GM18507 (cell line): Measurements from ENCODE around the gene ARRDC1.
"Not testable (repeated sequence)": the region's sequence is repeated elsewhere in the genome, so short reads cannot be mapped to it uniquely, and the experiment has no call there.

Experiments used
- DNase-seq: peaks from one replicate; pipeline ENCODE4 v3.0.0; 2011; ENCODE audit warnings: low read depth; ENCODE audit not compliant: insufficient read length; ENCODE audit errors: extremely low spot score
- FAIRE-seq: peaks from 2 replicates; lab custom pipeline; 2011; peaks lifted over from hg19 to GRCh38; lab: Jason Lieb, UNC

ARRDC1 gene

DNA sequence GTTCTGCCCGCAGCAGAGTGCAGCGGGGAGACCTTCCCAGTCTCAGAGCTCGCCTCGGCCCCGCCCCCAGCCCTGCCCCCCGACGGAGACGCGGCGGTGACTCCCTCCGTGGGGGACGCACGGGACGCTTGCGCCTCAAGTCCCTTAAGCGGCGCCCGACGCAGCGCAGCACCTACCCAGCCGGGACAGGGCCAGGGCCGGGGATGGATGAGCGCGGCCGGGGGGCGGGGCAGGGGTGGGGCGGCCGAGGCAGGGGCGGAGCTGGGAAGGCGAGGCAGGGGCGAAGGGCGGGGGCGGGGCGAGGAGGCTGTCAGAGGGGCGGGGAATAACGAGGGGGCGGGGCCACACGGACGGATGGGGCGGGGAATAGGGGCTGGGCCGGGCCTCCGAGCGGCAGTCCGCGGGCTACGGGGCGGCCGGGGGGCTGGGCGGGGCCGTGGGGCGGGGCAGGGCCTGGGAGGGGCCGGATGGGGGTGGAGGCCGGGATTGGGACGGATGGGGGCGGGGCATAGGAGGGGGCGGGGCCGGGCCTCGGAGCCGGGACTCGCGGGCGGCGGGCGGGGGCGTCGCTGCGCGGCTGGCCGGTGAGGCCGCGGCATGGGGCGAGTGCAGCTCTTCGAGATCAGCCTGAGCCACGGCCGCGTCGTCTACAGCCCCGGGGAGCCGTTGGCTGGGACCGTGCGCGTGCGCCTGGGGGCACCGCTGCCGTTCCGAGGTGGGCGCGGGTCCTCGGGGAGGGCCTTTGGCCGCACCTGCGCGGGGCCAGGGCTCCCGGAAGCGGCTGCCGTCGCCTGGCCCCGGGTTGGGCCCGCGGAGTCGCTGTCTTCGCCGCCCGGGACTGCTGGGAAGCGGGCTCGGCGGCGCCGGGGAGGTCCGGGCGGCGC, at the start of gene ARRDC1:
Gene ARRDC1 (plus strand): TSS at position 566 of the 884 bp plus-strand sequence. CDS start 32 bp downstream, at position 598.
- DNase-seq: peak; percentile 91

GRCh38 chr9:137556069-137556838, 49.2 kb upstream of the ARRDC1 start:
- FAIRE-seq (no peak), DNase-seq (no peak)

More for the DNA sequence above, at the start of gene ARRDC1:
- FAIRE-seq: peak; percentile 93

DNA sequence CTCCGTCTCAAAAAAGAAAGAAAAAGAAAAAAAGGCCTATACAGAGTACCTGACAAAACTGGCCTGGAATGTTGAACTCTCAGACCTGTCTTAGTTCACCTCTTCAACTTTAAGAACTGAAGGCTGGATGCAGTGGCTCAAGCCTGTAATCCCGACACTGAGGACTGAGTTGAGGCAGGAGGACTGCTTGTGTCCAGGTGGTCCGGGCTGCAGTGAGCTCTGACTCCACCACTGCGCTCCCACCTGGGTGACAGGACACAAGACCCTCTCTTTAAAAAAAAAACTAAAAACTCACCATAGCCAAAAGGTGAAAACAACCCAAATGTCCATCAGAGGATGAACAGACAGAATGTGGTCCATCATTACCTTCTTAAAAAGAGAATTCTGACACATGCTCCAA, 47.4 kb upstream of the ARRDC1 start:
- no peak for FAIRE-seq

DNA sequence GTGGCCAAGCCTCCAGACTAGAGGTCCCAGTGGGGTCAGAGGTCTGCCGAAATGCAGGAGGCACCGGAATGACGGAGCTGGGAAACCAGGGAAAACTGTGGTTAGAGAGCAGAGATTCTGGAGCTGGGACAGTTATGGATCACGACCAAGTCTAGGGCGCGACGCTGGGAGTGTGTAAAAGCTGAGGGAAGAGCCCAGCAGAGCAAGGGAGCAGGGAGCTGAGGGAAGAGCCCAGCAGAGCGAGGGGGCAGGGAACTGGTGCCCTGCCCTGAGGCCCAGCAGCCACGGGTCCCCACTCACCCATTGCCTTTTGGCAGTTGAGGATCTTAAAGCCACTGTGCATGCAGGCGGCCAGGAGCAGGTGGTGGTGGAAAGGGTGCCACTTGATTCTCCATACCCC, 41.4 kb upstream of the ARRDC1 start:
- DNase-seq (no peak), FAIRE-seq (no peak)

More for the DNA sequence above, 47.4 kb upstream of the ARRDC1 start:
- DNase-seq: no peak

GRCh38 chr9:137564817-137565411, 40.6 kb upstream of the ARRDC1 start:
- FAIRE-seq (no peak), DNase-seq (no peak)

DNA sequence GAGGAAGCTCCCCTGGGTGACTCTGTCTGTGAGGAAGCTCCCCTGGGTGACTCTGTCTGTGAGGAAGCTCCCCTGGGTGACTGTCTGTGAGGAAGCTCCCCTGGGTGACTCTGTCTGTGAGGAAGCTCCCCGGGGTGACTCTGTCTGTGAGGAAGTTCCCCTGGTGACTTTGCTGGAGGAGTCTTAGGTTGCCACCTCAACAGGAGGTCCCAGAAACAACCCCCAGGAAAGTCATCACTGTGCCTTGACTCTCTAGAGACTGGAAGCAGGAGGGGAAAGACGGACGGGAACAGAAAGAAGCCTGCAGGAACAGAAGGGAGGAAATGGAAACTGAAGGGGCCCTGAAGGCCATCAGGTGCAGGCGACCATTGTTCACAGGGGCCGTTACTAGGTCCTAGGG, 37.0 kb upstream of the ARRDC1 start:
- FAIRE-seq, DNase-seq: not testable (repeated sequence)

- DNase-seq: no peak
- FAIRE-seq: no peak
These were observed 35.8 kb upstream of the ARRDC1 start for GRCh38 chr9:137569609-137570203.

DNA sequence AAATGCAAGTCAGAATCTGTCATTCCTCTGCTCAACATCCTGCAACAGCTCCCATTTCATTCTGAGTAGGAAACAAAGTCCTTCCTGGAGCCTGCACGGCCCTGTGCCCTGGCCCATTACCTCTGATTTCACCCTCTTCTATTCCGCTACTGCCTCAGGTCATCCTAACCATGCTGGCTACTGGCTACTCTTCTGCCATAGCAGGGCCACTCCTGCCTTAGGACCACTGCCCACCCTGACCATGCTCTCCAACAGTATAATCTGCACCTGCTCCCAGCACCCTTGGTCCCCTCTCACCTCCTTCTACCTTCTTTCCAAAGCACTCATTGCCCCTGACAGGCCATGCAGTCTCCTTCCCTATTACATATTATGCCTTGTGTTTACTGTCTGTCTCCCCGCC, 34.9 kb upstream of the ARRDC1 start:
- no peak for FAIRE-seq

DNA sequence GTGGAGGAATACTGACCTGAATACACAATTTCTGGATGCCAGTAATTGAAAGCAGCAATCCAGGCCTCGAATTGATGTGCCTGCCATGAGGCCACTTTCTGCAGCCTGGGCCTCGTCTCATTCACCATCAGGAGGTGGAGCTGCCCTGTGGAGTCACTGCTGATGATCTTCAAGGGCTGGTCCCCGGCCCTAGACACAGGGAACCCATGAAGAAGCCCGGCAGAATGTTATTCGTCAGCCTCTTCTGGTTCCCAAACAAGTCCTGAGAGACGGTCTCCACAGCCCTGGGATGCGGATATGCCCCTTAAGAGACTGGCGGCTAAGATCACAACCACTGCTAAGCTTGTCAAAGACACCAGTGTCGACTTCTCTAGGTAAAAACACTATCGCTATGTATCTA, 31.3 kb upstream of the ARRDC1 start:
- DNase-seq (no peak), FAIRE-seq (no peak)

More for the DNA sequence above, 34.9 kb upstream of the ARRDC1 start:
- DNase-seq: no peak

DNA sequence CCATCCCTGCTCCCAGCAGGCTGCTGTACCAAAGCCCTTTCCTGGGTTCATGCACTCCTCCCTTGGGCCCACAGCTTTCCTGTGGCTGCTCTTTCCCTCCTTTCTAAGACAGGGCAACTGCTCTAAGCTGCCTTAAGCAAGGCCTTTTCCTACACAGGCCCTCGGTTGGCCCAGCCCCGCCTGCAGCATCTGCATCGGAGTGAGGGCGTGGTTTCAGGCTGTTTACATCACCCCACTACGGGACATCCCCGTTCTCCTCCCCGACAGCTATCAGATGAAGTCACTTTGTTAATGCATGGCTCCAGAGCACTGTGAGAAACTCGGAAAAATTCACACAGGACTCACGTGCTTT, 30.1 kb upstream of the ARRDC1 start:
- DNase-seq (no peak), FAIRE-seq (no peak)

DNA sequence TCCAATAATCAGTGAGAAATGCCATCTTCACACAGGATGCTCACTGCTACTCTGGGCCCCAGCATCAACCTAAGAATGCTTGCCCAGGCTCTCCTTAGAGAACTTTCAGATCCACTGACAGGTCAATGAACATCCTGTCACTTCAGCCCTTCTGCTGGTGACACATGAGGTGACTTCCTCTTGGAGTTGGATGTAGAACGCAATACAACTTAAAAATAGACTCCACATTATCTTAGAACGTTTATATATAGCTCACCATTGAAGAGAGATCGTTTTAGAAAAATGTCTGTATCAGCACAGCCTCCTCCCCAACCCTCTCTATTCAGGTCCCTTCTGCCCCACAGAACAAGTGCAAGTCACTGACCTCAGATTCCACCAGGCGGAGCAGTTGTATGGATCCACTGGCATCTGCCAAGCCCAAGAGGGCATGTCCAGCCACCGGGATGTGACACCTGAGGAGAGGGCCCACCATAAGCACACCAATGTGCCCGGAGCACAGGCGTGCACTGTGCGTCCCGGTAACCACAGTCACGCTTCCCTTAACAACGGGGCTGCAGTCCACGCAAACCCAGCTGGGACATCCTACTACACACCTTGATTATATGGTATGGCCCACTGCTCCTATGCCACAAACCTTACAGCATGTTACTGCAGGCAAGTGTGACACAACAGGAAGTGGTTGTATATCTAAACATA, 29.6 kb upstream of the ARRDC1 start:
- DNase-seq: no peak
- FAIRE-seq: no peak

DNA sequence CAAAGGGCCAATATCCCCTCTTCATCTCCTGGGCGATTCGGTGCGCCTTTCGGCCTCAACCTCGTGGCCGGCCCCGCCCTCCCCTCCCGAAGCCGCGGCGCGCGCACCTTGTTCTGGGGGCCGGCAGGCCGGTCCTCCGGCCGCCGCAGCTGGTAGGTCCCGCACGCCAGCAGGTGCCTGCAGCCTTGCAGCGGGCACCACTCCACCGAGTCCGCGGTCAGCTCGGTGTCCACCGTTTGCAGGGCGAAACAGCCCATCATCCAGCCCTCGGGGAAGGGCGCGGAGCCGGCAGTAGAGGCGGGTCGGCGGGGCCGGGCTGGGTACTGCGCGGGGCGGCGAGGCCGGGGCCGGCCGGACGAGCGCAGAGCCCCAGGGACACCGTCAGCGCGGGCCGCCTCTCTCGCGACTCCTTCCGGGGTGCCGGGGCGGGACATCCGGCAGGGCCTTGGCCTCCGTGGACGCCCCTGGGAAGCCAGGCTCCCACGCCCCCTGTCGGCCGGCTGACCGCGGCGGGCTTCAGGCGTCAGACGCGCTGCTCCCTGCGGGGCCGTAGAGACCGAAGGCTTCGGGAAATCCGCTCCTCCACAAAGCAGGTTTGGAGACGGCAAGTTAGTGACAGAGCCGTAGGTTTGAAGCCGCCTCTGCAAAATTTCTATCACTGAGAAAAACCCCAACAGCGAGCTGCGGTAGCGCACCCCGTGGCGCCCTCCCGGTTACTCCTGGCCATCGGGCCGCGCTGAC, 26.8 kb upstream of the ARRDC1 start, which contains the start of gene DPH7:
Gene DPH7 (minus strand): TSS at position 408 of the 741 bp plus-strand sequence. CDS start 148 bp downstream, at position 260.
- DNase-seq (peak; percentile 99), FAIRE-seq (peak; percentile 89)

DNA sequence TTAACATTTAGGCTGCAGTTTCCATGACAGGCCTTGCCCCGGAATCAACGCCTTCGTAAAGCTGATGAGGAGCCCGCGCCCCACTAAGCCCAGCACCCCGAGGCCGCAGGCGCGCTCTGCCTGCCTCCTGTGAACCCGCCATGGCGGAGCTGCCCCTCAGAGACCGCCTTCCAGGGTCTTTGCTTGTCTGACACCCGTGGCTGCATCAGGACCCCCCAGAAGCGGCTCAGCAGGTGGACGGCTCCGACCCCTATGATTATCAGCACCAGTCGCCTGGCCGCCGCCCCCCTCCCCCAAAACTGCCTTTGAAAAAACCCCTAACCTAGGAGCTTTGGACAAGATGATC, 26.3 kb upstream of the ARRDC1 start:
- FAIRE-seq: no peak

DNA sequence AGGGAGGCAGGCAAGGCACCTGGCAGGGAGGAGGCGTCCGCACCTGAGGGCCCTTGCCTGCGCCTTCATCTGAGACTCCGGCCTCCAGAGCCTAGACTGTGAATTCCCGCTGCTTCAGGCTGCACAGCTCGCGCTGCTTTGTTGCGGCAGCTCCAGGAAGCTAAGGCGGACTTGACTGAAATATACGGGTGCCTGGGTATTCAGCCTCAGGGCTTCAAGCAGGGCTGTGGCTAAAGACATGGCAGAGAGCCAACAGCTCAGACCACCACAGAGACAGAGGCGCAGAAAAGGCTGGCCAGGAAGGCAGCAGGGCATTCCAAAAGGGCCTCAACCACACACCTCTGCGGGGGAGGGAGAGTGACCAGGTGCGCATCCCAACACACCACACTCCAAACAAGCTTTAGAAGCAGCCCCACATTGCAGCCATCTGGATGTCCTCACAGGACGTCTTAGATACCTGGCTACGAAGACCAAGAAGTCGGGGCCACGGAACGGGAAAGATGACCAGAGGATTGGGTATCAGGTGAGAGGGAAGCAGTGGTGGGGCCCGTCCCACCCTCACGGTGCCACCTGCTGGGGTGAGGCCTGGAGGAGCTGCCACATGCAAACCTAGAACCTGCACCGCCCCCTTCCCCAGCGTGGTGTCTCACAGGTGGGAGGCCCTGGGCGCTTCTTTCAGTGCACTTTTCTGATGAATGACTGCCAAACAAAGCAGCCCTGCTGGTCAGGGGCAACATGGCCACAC, 25.1 kb upstream of the ARRDC1 start:
- FAIRE-seq (no peak), DNase-seq (no peak)

More for the DNA sequence above, 26.3 kb upstream of the ARRDC1 start:
- no peak for DNase-seq

DNA sequence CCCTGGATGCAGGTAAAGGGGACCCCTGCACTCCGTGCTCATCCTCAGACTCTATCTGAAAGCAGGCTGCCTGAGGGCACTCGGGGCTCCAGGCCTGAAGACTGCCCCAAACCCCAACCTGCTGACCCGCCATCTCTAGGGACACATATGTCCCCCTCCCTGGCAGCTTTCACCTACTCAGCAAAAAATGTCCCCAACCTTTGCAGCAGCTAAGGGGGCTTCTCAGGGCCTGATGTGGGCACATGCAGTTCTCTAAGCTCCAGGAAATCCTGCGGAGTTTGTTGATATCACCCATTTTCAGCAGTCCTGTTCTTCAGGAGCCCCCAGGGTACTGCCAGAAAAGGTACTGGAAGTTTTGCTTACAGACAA, 24.5 kb upstream of the ARRDC1 start:
- no peak for FAIRE-seq
- DNase-seq: no peak

DNA sequence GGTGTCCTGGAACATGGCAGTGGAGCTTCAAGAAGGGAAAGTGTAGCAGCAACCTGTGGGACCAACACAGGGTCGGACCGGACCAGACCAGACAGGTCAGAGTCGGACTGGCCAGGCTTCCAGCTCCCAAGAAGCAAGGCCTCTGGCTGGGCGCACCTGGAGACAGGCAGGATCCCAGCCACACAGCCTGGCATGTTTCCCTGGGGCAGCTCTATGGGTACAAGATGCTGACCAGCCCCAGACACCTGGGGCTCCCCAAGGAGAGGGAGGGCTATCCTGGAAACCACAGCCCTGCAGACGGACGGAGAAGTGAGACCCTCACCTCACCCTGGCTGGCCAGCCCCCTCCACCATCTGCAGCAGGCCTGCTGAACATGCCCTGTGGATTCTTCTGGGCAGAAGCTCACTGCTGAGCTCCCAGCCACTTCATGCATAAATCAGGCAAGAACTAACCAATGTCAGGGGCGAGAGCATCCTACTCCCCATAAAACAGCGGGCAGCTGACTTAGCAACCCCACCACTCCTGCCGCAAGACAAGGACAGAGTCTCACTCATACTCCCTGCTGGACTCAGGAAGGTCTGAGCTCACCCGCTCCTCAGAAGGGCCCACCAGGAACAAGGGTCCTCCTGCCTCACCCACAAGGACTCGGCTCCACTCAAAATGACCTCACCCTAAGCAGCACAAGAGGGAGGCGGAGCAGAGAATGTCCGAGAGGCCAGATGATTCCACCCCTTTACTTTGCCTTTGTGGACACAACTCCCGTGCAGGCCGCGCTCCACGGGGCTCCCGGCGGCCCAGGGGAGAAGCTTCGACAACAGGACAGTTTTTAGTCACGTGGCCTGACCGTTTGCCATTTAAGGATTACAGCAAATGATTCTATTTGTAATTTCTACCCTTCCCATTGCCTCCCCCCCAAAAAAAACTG, 23.9 kb upstream of the ARRDC1 start:
- no peak for DNase-seq
- no peak for FAIRE-seq

DNA sequence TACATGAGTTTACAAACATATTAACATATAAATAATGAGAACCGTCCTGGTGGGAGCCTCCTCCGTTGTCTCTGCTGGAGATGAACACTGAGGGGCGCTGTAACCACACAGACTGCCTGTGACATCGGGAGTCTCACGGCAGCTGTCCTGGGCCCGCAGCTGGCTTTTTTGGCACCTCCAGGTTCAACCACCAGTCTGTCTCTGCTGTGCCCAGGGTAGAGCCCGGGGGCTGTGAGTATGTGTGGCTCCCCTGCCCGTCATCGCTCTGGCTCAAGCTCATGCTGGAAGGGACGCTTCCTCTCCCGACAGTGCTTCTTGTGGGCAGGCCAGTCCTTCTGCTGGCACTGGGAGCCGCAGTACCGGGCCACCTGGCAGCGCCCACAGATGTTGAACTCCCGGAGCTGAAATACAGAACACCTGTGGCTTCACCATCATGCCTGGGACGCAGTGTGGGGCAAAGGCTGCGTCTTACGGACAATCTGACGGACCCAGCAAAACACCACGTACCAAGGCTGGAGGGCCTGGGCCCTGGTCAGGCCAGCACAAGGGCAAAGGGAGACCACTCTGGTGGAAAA, 23.1 kb upstream of the ARRDC1 start:
- FAIRE-seq: no peak

More for the DNA sequence above, 23.1 kb upstream of the ARRDC1 start:
- DNase-seq: no peak
